Suppressor macrophage (primary cell): Measurements from ENCODE around the gene HS6ST2.
A peak's percentile ranks its signal among the peaks of the same experiment; 100 is the strongest.

ENCODE experiments used
- DNase-seq, 4 experiments: peaks; one replicate each; pipeline ENCODE4 v3.0.0-alpha.2; 2020 to 2022

The HS6ST2 gene

DNA sequence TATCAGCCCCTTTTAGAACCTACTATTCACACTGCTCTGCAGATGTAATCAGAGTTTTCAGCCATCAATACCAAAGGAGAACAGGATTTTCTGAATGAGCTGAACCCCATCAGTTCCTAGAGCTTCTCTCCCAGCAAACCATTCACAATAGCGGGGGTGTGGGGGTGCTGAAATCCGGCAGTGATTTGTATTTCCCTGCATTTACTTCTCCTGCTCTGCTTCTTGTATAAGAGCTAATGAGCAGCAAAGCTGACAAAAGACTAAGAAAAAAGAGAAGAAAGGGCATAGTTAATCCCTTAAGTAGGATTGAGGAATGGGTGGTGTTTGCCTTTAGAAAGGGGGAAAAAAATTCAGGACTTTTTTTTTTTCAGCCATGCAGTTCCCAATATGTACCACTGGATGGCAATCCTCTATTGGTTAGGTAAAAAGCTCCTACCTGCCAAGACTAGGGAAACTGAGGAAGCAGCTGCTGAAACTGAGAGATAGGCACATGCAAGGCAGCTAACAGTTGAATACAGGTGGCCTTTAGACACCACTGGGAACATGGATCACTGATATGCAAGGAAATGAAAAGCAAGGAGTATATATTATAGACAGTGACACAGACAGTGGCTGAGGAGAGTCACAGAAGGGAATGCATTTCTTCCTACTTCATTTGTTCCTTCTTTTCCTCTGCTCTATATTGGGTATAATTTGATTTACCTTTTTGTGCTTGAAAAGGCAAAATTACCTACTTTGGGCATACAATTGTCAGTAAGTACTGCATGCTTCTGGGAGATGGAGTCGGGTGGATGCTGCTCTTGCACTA lies 217.9 kb downstream of the HS6ST2 start:
- DNase-seq, result peak in 1 of 4 experiments; percentile 2

DNA sequence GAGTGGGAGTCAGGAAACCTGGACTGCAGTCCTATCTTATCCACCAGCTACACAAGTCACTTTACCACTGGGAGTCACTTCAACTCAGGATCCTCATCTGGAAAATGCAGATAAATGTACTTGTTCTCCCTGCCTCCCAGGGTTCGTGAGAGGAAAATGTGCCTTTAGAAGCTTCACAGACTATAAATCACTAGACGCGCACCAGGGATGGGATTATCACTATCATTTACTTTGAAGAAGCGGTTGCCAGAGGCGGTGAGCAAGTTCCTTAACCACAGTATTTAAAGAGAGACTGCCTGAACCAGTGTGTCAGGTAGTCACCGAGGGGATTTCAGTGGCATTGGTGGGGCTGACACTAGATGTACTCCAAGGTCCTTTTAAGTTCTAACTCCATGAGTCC lies 219.5 kb downstream of the HS6ST2 start:
- DNase-seq, result no peak

DNA sequence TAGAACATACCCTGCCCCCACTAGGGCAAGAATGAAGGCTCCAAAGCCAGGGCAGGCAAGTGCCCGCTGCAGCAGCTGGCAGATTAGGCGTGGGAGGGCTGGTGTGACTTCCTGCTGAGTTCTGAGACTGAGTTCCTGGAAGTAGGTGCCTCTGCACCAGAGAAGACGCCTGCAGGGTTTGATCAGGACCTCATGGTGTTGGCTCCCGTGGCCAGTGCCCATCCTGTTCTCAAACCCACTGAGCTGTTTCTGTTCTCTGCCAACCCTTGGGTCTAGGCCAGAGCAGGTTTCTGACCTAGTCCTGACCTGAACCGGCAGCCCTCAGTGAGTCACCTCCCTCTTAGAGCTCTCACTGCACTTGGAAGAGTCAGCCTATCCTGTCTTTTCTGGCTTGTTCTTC lies 220.7 kb downstream of the HS6ST2 start:
- DNase-seq, result peak in 3 of 4 experiments; percentile 15 to 29 (median 24)

DNA sequence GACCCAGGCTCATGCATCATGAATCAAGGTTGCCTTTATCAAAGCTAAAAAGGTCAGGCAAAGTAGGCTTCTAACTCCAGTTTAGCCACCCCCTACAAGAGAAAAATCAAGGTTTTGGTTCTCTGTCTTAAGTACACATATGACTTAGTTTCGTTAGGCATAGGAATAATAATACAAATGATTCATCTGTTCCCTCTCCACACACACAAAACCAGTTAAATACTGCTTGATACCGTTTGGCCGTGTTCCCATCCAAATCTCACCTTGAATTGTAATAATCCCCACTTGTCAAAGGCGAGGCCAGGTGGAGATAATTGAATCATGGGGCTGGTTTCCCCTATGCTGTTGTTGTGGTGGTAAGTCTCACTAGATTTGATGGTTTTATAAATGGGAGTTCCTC lies 226.2 kb downstream of the HS6ST2 start:
- no peak for DNase-seq

DNA sequence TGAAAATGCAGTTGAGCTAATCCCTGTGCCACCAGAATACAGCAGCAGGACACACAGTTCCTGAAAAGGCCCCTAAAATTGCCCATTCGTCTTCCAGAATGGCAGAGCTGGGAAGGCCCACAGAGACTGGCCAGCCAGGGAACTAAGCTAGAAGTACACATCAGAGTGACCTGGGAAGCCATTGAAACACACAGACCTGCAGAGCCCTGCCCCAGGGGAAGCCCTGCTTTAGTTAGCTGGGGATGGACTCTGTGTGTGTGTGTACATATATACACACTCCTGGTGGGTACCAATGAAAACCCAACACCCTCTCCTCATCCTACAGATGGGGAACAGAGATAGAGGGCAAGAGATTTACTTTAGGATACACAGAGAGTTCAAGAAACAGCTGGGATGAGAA lies 227.7 kb downstream of the HS6ST2 start:
- no peak for DNase-seq

DNA sequence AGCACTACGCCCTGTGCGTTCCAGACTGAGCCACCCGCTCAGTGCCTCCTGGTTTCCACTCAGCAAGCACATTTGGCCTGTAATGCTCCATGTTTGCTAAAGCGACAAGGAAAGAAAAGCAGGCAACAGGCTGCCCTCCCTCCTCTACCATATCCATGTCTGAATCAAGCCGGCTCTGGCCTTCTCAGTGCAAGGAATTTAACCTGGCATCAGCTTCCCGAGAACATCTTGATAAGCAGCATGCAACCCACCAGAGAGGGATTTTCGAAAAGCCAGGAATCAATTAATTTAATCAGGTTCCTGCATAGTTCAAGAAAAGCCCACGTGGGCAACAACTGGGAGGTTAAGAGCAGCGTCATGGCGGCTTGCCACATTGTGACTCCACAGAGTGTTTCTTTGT lies 228.2 kb downstream of the HS6ST2 start:
- DNase-seq, result no peak

DNA sequence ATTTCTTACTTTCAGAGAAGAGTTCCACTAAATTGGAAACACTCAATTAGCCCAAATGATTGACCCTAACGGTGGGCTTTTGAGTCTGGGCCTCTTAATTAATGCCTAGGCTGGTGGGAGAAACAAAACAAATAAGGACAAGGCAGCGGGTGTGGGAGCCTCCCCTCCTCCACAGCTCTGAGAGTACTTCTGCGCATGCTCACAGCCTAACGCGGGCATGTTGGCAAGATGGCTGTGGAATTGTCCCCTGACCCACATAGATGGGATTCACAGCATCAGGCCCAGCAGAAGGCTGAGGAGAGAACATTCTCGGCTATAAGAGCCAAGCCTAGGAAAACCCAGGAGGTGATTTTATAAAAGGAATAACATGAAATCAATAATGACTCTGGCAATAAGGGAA lies 230.1 kb downstream of the HS6ST2 start:
- no peak for DNase-seq

DNA sequence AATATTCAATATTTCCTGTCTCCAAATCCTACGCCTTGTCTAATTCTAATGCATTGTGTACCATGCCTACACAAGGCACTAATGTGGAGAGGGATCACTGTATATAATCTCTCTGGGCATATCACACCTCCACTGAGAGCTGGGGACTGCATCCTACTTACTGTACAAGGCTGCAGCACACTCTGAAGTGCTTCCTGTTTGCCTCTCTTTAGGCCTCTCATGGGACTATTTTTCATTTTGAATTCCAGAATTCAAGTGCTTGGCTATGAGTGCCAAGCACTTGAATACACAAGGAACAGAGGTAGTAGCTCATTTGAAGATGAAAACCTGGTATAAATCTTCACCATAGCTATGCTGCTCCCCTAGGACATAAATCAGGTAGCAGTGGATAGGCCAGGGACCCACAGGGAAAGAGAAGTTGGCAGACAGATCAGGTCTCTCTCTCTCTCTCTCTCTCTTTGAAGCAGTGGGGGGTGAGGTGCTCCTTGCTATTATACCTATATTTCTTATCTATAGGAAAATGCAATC lies 239.9 kb downstream of the HS6ST2 start:
- no peak for DNase-seq

DNA sequence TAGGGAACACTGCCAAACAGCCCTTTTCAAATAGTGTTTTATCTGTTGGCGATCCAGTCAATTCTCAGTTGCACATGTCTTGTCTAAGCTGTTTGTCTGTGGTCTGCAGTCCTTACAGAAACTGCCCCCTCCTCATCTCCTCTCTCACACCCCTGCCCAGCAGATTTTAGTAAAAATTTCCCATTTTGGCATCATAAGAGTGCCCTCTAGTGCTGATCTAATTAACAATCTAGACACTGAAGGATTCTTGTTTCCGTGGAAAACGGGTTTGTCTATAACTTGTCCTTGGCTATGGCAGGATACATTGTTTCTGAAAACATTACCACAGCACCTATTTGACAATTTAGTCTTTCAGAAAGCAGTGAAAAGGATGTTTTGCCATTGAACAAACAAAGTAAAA lies 242.4 kb downstream of the HS6ST2 start:
- DNase-seq, result peak in 2 of 4 experiments; percentile 1 to 18

DNA sequence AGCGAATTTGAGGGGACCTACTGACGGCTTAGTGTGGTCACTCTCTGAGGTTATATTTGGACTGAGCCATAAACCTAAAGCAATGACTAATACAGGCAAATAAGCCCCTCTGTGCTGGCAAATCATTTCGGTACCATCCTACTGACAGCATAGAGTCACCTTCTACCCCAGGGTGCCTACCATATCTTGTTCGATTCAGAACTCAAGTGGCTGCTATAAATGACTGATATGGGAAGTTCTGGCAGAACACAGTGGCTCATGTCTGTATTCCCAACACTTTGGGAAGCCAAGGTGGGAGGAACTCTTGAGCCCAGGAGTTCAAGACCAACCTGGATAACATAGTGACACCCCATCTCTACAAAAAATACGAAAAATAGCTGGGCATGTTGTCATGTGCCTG lies 243.5 kb downstream of the HS6ST2 start:
- DNase-seq, result no peak

DNA sequence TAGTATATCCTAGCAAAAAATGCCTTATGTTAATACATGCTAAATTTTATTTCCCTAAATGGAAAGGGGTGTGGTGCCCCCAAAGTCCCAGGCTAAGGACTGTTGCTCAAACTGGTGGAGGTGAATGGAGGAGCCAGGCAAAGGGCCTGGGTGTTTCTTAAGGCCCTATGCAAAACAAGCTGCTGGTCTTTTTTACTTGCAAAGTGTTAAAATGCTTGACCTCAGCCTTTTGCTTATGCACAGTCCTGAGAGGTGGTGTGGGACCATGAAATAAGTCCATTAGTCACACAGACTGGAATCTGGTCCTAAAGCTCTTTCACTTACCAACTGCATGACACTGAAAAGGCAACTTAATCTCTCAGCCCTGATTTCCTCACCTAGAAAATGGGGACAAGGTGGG lies 246.1 kb downstream of the HS6ST2 start:
- no peak for DNase-seq

DNA sequence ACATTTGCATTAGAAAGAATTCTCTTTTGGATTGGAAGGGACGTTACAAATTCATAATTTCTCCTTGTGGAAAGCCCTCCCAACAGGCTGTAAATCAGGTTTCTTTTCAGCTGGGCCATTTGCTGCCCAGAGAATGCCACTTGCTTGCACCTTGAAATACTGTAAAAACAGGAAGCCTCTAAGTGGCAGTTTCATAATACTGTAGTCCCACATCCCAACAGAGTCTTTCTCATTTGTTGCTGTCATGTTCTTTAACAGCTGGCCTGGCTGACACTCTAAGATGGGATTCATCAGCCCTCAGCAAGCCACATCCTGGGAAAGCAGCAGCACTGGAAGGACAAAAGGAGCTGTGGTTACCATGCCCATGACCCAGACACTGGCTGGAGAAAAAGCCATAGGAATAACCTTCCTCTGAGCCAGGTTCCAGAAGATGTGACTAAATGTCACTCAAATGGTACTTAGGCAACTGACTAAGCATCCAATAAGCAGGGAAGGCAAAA lies 247.7 kb downstream of the HS6ST2 start:
- peak in 3 of 4 experiments; percentile 4 to 24 (median 20) for DNase-seq

DNA sequence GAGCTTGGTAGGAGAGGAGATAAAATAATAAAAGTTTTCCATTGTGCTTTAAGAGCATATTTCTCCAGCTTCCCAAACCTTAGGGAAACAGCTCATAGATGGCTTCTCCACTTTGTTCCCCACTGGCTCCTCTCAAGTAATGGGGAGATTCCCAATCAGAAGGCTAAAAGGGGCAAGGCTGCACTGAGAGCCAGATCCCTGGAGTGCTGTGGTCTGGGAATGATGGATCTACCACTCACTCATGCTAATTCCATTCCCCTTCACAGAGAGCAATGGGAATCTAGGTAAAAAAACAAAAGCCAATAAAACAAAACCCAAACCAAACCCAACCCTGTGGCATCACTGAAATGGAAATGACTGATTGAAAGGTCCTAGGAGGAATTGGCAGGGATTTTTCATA lies 249.9 kb downstream of the HS6ST2 start:
- no peak for DNase-seq

DNA sequence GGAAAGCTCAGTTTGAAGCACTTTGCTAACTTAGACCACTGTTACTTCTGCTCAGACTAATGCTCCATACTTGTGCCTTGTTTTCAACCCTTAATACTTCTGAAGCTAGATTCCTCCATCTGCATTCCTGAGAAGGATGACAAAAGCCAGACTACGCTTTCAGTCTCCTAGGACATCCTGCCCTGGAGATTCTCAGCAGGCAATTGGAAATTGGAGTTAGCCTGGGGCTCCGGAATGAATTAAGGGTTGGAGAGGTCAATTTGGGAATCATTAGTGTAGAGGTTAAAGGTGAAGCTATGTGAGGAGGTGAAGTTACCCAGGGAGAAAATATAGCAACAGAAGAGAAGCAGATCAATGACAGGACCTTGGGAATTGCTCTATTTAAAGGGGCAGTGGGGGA lies 253.7 kb downstream of the HS6ST2 start:
- no peak for DNase-seq

DNA sequence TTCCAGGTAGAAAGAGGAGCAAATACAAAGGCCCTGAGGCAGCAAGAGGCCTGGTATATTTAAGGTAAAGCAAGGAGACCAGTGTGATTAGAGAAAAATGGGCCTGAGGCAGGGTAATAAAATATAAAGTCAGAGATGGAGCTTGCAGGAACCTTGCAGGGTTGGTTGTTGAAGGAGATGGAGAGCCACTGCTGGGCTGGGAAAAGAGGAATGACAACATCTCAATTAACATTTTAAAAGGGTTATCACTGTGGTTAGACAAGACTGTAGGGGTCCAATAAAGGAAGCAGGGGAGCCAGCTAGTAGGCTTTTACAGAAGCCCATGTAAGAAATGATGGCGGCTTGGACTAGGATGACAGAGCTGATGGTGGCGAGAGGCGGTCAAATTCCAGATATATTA lies 264.0 kb downstream of the HS6ST2 start:
- no peak for DNase-seq

DNA sequence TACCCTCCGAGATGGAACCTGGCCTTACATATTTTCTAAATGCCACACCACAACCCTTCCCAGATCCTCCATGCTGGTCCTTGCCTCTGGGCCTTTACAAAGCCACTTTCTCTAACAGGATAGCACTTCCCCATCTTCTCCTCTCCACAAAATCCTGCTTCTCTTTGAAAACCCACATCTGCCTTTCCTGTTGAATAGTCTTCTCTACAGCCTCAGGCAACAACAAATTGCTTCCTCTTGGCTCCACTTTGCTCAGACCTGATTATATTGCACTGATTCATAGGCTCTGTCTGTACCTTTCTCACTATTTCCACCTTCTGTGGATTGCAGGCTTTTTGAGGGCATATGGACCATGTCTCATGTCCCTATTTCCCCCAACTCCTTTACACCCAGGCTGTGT lies 265.9 kb downstream of the HS6ST2 start:
- DNase-seq, result peak in 3 of 4 experiments; percentile 14 to 31 (median 22)

DNA sequence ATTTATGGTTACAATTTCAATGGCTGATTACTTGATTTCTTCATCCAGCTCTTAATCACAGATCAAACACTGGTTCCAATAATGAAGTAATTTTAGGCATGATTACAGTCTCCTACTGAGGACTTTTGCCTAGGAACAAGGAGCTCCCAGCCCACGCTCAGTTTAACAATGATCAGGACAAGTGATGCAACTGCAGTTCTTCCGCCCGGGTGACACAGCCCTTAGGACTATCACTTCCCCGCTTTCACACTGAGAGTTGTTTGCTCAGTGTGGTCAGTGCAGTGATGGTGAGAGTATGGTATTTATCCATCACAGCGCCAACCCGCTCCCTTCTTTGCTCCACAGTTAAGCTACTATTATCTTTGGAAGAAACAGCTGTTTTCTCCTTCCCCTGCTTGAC lies 266.4 kb downstream of the HS6ST2 start:
- peak; percentile 56 to 75 (median 72) for DNase-seq

DNA sequence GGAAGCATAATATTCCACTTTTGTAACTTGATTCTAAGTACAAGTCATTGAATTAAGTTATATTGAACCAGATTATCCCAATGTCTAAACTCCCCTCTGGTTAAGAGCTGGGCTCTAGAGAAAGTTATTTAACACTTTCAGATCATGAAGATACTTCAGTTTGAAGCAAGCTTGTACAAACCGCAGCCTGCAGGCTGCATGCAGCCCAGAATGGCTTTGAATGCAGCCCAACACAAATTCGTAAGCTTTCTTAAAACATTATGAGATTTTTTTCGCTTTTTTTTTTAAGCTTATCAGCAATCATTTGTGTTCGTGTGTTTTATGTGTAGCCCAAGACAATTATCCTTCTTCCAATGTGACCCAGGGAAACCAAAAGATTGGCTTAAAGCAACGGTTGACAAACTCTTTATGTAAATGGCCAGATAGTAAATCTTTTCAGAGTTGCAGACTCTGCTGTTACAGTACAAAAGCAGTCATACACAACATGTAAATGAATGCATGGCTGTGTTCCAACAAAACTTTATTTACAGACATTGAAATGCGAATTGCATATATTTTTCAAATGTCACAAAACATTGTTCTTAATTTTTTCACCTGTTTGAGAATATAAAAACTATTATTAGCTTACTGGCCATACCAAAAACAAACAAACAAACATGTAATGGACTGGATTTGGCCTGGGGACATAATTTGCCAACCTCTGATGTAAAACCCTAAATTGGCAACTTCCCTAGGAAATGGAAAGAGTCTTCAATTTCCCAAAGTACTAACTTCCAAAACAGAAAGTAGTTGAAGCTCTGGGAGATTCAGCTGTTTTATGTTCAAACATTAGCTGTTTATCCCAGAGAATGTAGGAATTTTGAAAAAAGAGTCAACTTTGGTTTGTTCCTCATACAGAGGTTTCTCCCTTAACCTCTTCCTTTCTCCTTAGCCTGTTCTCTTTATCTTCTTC lies 268.5 kb downstream of the HS6ST2 start:
- no peak for DNase-seq

DNA sequence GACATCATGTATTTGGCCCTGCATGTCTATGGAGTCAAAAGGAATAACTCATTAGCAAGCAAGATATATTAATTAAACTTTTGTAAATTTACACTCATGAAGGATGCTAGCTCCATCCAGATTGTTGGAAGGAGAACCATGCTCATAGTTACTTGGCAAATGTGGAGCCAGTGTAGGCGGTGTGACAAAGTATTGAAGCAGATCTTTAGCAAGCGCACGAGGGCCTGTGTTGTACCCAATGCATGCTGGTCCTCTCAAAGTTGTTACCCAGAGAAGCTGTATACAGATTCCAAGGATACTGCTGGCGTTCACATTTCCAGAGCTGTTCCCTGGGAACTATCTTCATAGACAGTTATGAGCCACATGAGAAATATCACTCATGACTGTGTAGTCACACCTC lies 273.2 kb downstream of the HS6ST2 start:
- no peak for DNase-seq

DNA sequence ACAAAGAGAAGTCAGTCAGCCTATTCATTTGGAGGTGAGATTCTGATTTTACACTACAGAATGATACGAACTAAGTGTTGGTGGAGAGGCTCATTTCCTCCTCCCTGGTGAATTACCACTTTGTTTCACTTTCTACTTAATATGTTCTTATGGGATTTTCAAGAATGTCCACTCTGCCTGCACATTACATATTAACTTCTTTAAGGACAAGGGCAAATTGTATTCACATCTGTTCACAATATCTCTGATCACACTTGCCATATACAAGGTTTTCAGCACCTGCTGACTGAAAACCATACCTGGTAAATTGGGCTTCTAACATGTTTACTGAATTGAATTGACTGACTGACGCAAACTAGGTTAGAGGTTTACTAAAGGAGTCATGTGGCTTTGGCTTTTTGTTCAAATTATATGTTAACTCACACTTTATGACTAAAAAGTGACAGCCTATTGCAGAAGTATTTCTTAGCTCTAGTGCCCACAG lies 281.2 kb downstream of the HS6ST2 start:
- no peak for DNase-seq

DNA sequence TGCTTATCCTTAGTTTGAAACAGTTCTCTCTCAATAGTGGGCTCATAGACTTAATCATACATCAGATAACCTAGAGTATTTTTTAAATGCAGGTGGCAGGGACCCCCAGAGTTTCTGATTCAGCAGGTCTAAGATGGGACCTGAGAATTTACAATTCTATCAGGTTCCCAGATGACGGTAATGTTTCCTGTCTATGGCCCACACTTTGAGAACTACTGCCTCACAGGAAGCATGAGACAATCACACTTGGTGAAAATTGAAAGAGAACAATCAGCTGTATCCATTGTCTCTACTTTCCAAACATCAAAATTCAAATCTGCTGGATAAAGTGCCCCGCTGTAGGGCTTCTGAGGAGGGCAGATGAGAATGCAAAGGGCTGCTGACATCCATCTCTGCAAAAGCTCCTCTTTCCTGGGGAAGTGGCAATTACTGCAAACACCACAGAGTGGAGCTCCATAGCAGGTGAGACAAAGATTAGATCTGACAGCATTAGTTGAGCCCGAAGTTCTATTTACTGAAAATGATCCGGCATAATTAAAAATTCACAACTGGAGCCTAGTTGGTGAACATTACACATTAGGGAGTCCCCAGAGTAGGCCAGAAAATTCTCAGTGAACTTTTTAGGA lies 281.8 kb downstream of the HS6ST2 start:
- DNase-seq, result peak in 3 of 4 experiments; percentile 1 to 19 (median 12)

DNA sequence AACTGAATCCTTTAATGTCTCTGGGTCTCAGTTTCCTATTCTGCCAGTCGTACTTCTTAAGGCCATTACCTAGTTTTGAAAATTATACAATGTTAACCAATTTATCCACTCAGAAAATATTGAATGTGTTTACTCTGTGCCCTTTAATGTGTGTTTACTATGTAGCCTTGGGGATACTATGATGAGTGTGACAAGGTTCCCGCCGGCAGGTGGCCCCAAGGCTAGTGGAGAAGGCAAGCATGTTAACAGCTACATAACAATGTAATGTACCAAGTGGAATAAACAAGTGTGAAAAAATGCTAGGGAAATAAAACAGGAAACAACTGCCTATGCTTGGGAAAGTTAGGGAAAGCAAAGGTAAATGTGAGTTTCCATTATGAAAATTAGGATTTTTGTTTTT lies 282.3 kb downstream of the HS6ST2 start:
- no peak for DNase-seq

DNA sequence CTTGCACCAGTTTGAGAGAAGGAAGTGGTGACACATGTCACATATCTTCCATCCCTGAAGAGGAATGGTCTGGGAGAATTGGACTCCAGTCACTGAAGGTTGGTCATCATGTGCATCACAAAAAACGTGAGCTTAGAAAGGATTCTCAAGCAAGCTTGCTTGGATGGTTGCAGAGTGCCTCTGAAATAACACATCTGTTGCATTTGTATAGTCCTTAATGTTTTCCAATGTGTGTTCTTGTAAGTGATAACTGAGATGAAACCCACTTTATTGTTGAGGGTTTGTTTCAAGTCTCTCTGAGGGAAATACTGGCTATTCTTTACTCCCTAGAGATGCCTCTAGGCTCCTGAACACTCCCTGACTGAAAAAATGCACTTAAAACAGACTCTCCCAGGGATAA lies 285.1 kb downstream of the HS6ST2 start:
- DNase-seq, result no peak
